SK-N-MC (cell line): ENCODE measurements around the gene MYO18A.

Source experiments
- EZH2 ChIP-seq: fragments of 200-600 bp; sonication (generic); IDR thresholded peaks from one replicate; pipeline ENCODE4 v1.6.1; 2017; ENCODE audit warnings: antibody characterized with exemption
- FOXP2 ChIP-seq: optimal IDR thresholded peaks from 2 replicates; pipeline ENCODE3; 2011; ENCODE audit warnings: mild to moderate bottlenecking, moderate library complexity; ENCODE audit not compliant: insufficient read depth; ENCODE audit errors: extremely low read length, control extremely low read depth
- POLR2AphosphoS5 ChIP-seq: IDR thresholded peaks from 2 replicates; pipeline ENCODE4 v1.6.1; 2012; ENCODE audit warnings: mild to moderate bottlenecking, low read depth, low read length, borderline replicate concordance

DNA sequence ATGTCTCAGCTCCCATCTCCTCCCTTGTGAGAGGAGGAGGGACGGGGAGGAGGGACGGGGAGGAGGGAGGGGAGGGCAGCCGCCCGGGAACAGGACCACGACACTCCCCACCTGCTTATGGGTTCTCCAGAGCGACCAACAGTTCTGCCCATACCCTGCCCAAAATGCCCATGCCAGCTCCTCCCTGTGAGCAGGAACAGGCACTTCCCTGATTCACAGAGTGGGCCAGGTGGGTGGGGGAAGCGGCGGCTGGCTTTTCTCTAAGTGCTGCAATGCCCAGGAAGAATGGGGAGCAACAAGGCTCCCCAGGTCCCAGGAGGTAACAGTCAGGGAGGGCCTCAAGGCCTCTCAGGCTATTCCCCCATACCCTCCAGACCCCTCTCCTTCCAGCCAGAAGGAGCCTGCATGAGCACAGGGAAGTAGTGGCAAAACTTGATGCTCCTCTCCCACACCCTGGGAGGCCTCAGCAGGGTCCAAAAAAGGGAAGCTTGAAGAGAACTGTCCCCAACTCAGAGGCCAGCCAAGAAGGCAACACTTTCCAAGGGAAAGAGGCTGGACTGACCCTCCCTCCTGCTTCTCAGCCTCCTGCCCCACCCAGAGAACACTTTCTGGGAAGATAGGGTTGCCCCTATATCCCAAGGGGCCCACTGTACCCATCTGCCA lies 53.8 kb downstream of the MYO18A start:
- TF ChIP-seq EZH2 (no peak), POLR2AphosphoS5 (no peak), FOXP2 (no peak)
